ENCODE data around the gene TRAP1.
"Not testable (repeated sequence)": the region's sequence is repeated elsewhere in the genome, so short reads cannot be mapped to it uniquely, and the experiment has no call there.

Gene TRAP1

GRCh38 chr16:3608976-3609375 lies 108.3 kb downstream of the TRAP1 start:
- H3K27ac ChIP-seq (ENCODE audit: low read depth, low read length, severe bottlenecking); H3K4me3 ChIP-seq (ENCODE audit: extremely low read depth, insufficient read depth, low read length, poor library complexity, severe bottlenecking); H3K9me3 ChIP-seq (ENCODE audit: control insufficient read depth, low read length); H3K4me1 ChIP-seq (ENCODE audit: control insufficient read depth, insufficient read depth, low read length, poor library complexity, severe bottlenecking): not testable (repeated sequence)
- WGBS, 2 experiments (ENCODE audit: insufficient coverage in 2 of 2): 87 to 92% methylated on average over 9 to 10 of the region's 13 CpGs
- peaks cover 26% of the 10 kb centered on the region for H3K36me3 ChIP-seq (ENCODE audit: control insufficient read depth, insufficient read depth, low read length)

- Histone ChIP-seq H3K4me1 (ENCODE audit: control insufficient read depth, insufficient read depth, low read length, poor library complexity, severe bottlenecking) (no peaks in the 10 kb centered on the region), H3K27ac (ENCODE audit: low read depth, low read length, severe bottlenecking) (no peak overlapping the region), H3K4me3 (ENCODE audit: extremely low read depth, insufficient read depth, low read length, poor library complexity, severe bottlenecking) (no peak overlapping the region), H3K9me3 (ENCODE audit: control insufficient read depth, low read length) (no peaks in the 10 kb centered on the region), H3K36me3 (ENCODE audit: control insufficient read depth, insufficient read depth, low read length) (peaks cover 35% of the 10 kb centered on the region)
- WGBS, 2 experiments (ENCODE audit: insufficient coverage in 2 of 2): 90 to 95% methylated on average over 5 of the region's 5 CpGs
These were observed 109.3 kb downstream of the TRAP1 start for GRCh38 chr16:3608069-3608468.

Measured in mesodermal cell (in vitro differentiated cells).